Ramos (cell line): Measurements from ENCODE around the gene ZNF414.
"Not testable (repeated sequence)": the region's sequence is repeated elsewhere in the genome, so short reads cannot be mapped to it uniquely, and the experiment has no call there.

ENCODE experiments used
- in situ Hi-C: fragments of 300-500 bp; cut with MboI; formaldehyde crosslinking; loops from one replicate; pipeline ENCODE4 v1.14.3; 2022; ENCODE audit warnings: low sequenced_read_pairs; ENCODE audit not compliant: unreplicated experiment

Gene ZNF414

GRCh38 chr19:8513687-8514504, at the start of gene ZNF414:
Gene ZNF414 (minus strand): TSS chr19:8514167. CDS start chr19:8514046, 121 bp downstream.
- in situ Hi-C loops, result no loop called here

DNA sequence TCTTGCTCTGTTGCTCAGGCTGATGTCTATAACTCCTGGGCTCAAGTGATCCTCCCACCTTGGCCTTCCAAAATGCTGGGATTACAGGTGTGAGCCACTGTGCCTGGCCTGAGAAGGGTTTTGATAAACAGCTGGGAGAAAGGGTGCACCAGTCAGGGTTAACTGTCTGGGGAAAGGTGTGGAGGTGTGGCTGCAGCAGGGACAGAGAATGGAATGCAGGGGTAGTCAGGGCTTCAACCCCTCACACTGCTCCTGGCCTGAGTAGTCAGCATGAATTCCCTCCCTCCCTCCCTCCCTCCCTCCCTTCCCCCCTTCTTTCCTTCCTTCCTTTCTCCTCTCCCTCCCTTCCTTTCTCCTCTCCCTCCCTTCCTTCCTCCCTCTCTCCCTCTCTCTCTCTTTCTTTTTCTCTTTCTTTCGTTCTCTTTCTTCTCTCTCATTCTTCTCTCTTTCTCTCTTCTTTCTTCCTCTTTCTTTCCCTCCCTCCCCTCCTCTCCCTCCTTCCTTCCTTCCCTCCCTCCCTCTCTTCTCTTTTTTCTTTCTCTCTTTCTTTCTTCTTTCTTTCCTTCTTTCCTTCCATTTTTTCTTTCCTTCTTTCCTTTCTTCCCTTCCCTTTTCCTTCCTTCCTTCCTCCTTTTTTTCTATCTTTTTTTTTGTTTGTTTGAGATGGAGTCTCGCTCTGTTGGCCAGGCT, 47.3 kb upstream of the ZNF414 start:
- in situ Hi-C loops, result no loop called here

DNA sequence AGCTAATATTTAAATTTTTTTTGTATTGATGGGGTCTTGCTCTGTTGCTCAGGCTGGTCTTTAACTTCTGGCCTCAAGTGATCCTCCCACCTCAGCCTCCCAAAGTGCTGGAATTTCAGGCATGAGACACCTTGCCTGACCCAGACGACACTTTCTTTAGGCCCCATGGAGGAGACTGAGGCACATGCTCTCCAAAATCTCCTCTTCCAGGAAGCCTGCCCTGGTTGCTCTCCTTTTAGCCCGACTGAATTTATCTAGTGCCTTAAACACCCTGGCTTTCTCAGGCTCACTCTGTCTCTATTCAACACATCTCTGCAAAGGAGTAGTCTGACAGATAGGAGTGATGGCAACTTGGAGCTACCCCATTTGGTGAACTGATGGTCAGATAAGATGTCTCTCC, 44.4 kb upstream of the ZNF414 start:
- in situ Hi-C loops, result no loop called here

- in situ Hi-C loops, result no loop called here
Measured at GRCh38 chr19:8557642-8558238, 43.8 kb upstream of the ZNF414 start.

- in situ Hi-C loops, result not testable (repeated sequence)
Measured at GRCh38 chr19:8553729-8554128, 39.8 kb upstream of the ZNF414 start.

DNA sequence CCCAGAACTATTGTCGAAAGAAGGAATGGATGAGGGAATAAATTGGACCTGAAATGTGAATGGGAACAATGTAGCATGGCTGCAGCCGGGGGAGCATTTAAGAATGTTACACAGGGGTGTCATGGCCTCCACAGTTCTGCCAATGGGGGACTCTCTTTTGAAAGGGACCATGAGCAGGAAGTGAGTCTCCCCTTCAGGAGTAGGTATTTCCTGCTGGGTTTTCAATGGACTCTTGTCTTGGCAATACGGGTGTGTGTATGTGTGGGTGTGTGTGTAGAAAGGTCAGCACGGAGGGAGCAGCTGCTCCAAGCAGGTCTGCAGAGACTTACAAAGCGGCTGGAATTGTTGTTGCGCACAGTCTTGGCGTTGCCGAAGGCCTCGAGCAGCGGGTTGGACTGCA, 38.8 kb upstream of the ZNF414 start:
- in situ Hi-C loops, result no loop called here

DNA sequence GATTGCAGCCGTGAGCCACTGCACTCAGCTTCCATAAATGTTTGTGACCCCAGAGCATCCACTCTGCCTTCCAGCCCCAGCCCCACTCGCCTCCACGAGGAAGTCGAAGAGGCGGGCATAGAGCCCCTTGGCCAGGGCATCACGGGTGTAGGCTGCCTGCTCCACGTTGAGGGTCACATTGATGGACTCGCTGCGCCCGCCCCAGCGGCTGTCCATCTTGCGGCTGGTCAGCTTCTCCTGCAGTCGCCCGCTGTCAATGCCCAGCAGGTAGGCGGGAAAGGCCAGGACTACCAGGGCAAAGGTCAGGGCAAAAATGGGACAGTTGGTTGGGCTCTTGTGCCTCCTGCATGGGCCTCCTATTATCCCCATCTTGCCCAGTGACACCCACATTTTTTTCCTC, 36.1 kb upstream of the ZNF414 start:
- in situ Hi-C loops, result no loop called here

- in situ Hi-C loops, result no loop called here
Measured at GRCh38 chr19:8545743-8546142, 31.8 kb upstream of the ZNF414 start.

GRCh38 chr19:8544168-8544567, 30.2 kb upstream of the ZNF414 start:
- in situ Hi-C loops, result no loop called here

- in situ Hi-C loops, result no loop called here
Measured at GRCh38 chr19:8539621-8540149, 25.7 kb upstream of the ZNF414 start.

- in situ Hi-C loops, result no loop called here
Measured at GRCh38 chr19:8537099-8537498, 23.1 kb upstream of the ZNF414 start.

DNA sequence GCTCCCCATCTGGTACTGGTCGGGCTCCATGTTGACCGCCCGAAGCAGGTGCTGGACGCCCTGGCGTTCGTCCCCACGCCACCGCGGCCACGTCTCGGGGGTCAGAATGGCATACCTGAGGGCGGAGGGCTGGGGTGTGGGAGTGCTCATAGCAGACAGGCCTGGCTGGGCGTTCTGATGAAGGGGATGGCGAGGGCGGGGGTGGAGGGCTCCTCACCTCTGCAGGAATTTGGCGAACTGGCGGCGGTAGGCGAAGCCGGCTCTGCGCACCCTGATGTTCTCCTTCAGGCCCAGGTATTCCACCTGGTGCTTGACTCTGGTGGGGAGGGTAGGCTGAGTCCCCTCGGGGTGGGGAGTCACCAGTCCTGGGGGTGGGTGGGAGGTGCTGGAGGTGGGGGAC, 22.3 kb upstream of the ZNF414 start:
- in situ Hi-C loops, result no loop called here

GRCh38 chr19:8532225-8532624, 18.3 kb upstream of the ZNF414 start:
- in situ Hi-C loops, result no loop called here

DNA sequence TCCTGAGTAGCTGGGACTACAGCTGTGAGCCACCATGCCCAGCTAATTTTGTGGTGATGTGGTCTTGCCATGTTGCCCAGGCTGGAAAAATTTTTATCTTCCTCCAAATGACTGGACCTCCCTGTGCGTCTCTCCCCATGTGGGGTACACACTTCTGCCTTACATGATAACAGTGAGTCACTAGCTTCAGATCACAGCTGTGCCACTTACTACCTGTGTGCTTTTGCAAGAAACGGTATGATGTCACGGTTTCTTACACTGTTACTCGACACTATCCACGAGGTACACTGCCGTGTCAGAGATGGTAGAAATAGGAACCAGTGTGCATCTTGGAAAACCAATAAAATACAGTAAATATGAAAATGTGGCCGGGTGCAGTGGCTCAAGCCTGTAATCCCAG, 17.5 kb upstream of the ZNF414 start:
- in situ Hi-C loops, result no loop called here

GRCh38 chr19:8530061-8530679, 16.2 kb upstream of the ZNF414 start:
- in situ Hi-C loops, result no loop called here

DNA sequence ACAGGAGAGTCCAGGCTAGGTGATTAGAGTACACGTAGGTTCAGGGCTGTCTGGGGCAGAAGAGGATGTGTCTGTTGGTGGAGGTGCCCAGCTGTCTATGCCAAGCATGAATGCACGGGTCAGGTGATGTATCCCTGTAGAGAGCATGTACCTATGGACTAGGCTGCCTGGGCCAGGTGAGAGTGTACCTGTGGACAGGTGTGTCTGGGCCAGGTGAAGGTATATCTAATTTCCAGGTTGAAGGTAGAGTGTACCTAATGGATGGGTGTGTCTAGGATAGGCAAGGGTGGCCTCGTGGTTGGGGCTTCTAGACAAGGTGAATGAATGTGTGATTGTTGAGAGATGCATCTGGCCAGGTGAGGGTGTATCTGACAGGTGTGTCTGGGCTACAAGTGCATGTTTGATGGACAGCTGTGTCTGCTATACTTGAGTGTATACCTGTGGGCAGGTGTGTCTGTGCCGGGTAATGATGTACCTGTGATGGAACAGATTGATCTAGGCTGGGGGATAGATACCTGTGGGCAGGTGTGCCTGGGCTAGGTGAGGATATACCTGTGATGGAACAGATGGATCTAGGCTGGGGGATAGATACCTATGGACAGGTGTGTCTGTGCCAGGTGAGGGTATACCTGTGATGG, 15.5 kb upstream of the ZNF414 start:
- in situ Hi-C loops, result no loop called here

- in situ Hi-C loops, result no loop called here
Measured at GRCh38 chr19:8528500-8528899, 14.5 kb upstream of the ZNF414 start.

- in situ Hi-C loops, result no loop called here
Measured at GRCh38 chr19:8526345-8527091, 12.6 kb upstream of the ZNF414 start.

DNA sequence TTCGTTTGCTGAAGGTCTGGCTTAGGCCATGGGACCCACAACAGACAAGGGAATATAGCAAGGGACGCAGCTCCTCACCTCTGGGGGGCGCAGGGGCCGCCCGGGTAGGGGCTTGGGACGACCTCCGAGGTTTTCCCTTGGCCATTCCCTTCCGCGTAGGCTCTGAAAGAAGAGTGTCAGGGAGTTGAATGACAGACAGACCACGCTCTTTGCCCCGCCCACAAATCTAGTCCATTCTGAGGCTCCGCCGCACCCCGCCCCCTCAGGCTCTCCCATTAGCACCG, 11.4 kb upstream of the ZNF414 start:
- in situ Hi-C loops, result no loop called here

DNA sequence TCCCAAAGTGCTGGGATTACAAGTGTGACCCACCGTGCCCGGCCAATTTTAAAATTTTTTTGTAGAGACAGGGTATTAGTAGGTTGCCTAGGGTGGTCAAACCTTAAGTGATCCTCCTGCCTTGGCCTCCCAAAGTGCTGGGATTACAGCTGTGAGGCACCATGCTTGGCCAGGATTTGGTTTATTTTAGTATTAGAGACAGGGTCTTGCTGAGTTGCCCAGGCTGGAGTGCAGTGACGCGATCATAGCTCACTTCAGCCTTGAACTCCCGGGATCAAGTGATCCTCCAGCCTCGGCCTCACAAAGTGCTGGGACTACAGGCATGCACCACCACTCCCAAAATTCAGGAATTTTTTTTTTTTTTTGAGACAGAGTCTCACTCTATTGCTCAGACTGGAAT, 5.4 kb upstream of the ZNF414 start:
- in situ Hi-C loops, result no loop called here
